HG03159 (cell line): Measurements from ENCODE around the gene C1orf159.
"Not testable (repeated sequence)": the region's sequence is repeated elsewhere in the genome, so short reads cannot be mapped to it uniquely, and the experiment has no call there.

ENCODE experiments used
- ATAC-seq: cut with Tn5 transposase; IDR thresholded peaks from one replicate; pipeline ENCODE4 v1.9.1; 2021; ENCODE audit warnings: mild to moderate bottlenecking, moderate library complexity; ENCODE audit not compliant: unreplicated experiment

C1orf159 gene

DNA sequence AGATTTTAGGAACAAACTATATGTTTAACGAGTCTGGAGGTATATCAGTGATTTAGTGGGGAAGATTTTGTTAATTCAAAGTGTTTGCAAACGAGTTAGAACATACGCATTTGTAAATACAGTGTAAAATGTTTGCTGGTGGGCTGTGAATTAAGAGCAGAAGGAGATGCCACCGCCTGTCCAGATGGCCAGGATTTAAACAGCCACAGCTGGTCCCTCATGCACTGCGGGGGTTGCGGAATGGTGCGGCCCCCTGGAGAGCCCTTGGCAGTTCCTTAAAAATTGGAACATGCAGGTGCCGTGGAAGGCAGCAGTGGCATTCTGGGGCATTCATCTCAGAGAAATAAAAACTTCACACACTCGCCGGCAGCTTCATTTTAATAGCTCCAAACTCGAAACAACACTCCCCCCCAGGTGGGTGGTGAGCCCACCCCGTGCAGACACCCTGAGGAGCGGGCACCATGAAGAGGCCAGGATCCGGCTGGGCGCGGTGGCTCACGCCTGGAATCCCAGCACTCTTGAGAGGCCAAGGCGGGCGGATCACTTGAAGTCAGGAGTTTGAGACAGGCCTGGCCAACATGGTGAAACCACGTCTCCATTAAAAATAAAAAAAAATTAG lies 3.5 kb upstream of the C1orf159 start:
- no peak for ATAC-seq

DNA sequence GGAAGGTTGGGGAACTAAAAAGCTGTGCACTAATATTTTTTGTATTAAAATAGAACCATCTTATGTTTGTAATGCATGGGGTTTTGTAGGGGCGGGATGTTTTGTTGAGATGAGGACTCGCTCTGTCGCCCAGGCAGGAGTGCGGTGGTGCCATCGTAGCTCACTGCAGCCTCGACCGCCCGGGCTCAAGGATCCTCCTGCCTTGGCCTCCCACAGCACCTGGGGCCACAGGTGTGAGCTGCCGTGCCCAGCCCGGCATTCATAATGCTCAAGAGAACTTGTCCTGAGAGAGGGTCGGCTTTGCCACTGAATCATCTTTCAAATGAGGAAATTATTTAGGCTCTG lies 3.0 kb upstream of the C1orf159 start:
- no peak for ATAC-seq

DNA sequence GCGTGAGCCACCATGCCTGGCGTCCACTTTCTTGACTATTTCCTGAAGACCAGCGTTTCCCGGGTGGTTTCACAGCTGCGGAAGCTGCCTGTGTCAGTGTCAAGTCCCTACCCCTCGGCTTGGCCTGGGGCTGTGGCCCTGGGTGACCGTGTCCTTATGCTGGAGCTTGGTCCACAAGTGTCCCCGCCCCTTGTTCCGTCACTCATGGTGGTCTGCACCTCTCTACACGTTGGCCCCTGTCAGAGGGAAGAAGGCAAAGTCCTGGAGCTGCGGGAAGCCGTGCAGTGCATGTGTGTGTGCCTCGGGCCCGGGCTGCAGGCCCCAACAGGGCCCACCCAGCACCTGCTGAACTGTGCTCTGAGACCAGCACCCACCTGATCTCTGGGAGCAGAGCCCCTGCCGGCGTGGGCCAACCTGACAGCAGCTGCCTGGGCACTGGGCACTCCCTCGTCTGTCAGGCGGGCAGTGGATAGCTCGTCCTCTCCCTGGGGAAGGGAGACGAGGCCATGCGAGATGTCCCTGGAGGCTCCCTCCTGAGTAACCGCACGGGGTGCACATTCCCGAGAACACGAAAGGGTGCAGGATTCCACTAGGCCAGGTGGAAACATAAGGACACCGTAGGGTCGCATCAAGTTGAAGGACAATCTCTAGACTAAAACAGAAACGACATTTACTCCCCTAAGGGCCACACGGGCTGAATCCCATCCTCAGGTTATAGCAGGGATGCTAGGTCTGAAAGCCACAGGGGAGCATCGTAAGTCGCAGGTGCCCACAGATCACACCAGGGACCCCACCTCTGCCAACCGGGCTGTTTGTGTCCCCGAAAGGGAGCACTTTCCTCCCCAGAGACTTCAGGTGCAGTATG lies 2.4 kb upstream of the C1orf159 start:
- ATAC-seq: no peak

DNA sequence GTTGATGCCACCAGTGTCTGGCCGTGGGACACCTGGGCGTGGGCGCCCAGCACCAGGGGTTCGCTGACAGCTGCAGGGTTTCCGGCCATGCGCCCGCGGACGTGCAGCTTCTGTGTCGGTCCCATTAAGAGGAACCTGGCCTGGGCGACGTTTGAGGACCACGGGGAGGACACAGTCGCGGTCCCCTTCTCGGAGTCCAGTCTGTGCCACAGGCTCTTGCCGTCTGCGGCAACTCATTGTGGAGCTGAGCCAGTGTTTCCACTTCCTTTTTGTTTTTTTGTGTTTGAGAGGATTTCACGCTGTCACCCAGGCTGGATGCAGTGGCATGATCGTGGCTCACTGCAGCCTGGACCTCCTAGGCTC lies 1.6 kb upstream of the C1orf159 start:
- no peak for ATAC-seq

DNA sequence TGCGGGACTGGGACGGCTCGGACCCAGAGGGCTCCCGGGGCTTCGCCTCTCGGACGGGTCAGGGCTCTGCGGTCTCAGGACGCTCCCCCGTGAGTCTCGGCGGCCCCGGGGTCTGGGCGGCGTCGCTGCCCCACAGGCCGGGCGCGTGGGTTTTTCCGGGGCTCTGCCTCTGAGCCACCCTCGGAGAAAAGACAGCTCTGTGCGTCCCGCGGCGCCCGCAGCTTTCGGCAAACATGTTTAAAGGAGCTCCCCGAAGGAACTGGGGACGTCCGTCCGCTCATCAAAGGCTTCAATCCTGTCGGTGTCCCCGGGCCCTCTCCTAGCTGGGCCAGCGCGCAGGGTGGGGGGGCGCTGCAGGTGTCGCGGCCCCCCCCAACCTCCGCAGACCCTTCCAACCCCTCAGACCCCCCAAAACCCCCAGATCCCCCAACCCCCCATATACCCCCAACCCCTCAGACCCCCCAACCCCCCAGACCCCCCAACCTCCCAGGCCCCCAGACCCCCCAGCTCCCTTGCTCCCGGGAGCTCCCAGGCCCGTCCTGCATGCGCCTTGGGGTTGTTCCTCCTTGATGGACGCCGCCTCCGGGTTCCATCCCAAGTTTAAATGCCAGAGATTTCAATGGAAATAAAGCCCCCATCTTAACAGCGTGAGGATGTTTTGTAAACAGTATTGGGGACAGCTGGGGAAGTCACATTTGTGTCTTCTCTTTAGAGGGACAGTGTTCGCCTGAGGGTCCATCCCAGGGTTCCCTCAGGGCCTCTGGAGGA lies 996 bp upstream of the C1orf159 start:
- ATAC-seq: no peak

DNA sequence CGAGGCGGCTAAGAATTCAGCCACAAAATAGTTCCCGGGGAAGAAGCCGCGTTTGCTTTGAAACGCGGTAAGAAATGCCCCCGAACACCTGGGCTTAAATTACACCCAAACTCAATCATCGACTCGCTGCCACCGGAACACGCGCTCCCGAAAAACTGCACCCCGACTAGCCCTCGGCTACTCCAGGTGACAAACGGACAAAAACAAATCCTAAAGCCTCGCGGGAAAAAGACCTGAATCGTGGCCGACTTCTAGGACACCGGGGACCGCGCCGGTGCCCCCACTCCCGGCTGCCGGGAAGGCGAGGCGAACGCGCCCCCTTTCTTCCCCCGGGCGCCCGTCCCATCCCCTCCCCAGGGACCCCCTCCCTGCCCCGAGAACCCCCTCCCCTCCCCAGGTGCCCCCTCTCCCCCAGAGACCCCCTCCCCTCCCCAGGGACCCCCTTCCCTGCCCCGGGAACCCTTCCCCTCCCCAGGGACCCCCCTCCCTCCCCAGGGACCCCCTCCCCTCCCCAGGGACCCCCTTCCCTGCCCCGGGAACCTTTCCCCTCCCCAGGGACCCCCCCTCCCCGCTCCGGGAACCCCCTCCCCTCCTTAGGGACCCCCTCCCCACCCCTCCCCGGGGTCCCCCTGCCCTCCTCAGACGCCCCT lies 628 bp downstream of the C1orf159 start:
- no peak for ATAC-seq

DNA sequence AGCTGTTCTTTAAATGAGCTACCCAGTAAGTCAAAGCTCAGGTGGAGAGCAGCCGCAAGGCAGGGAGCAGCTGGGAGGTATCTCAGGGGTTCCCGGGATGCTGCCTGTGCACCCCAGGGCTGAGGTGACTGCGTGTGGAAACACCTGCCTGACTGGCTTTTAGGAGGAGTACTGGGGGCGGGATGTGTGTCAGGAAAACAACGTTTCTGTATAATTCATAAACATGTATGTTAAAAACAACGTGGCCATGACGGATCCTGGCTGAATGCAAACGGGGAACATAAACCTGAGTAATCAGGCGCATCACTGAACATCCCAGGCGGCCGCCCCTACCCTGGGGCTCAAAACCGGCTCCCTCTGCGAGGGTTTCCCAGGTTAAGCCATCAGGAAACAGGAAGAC lies 1.5 kb downstream of the C1orf159 start:
- no peak for ATAC-seq

DNA sequence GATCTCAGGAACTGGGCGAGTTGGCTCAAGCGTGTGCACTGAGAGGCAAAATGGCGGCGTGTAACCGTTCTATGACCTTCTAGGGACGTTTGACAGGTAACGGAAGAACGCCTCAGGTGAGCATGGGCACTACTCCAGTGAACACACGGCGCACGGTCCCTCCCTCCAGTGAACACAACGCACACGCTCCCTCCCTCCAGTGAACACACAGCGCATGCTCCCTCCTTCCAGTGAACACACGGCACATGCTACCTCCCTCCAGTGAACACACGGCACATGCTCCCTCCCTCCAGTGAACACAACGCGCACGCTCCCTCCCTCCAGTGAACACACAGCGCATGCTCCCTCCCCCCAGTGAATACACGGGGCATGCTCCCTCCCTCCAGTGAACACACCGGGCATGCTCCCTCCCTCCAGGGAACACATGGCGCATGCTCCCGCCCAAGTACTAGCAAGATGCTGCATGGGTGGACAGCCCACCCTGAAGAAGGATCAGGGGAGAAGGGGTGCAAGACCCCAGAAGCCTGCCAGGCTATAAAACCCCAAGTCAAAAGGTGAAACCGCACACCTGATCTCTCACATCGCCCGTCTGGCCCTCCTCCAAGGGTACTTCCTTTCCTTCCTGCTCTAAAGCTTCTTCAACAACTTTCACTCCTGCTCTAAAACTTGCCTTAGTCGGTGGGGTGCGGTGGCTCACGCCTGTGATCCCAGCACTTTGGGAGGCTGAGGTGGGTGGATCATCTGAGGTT lies 3.5 kb downstream of the C1orf159 start:
- no peak for ATAC-seq

DNA sequence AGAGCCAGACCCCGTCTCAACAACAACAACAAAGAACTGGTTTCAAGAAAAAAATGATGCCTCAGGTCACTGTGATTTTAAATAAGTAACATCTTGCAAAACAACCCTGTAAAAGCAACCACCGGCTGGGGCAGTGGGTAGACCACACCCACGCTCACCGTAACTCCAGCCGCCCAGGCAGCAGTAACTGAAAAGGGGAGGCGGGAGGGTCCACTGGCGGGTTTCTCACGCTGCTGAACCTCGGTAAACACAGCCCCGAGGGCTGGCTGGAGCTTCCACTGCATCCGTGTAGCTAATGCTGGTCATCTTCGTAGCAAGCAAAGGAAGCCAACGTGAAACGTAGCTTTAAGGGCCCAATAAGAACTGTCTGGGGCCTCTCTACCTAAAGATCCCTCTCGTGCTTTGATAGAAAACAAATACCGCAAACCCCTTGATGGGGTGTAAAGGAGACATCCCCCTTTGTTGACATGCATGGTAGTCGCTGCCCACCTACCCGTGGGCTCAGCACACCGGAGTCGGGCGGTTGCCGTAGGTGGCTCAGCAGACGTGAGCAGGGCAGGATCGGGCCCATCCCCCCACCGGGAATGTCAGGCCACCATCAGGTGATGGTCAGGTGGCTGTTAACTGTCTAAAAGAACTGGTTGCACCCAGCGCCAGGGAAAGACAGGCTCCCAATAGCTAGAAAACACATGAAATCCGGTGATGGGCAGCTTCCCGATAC lies 4.2 kb downstream of the C1orf159 start:
- ATAC-seq: no peak

DNA sequence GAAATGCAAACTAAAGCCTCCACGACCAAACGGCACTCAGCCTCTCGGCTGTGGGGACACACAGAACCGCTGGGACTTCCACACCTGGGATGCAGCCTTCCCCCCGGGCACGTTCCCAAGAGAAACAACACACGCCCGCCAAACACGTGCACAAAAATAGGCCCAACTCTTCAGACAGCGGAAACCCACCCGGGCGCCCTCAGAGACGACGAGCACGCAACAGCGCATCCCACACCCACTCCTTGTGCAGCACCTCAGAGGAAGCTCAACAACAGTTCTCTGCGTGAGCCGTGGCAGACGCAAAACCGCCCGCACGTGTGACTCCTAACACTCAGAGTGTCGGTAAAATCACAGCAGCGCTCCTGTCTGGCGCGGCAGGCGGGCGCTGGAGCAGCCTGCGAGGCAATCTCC lies 5.3 kb downstream of the C1orf159 start:
- no peak for ATAC-seq

DNA sequence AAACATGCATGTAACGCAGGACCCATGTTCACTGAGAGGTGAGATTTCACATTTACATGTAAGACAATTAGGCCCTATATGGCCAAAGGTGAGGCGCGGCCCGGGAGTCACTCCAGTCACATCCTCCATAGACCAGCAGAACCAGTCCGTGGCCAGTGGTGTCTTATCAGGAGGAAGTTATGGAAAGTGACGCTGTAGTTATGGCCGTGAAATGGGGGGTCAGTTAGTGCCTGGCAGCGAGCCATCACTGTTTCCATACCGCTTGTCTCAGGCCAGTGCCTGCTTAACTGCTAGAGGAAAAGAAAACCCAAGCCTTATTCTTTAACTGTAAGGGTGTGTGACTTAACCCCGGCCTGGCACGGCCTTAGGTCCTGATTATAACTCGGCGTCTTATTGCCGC lies 6.1 kb downstream of the C1orf159 start:
- no peak for ATAC-seq

DNA sequence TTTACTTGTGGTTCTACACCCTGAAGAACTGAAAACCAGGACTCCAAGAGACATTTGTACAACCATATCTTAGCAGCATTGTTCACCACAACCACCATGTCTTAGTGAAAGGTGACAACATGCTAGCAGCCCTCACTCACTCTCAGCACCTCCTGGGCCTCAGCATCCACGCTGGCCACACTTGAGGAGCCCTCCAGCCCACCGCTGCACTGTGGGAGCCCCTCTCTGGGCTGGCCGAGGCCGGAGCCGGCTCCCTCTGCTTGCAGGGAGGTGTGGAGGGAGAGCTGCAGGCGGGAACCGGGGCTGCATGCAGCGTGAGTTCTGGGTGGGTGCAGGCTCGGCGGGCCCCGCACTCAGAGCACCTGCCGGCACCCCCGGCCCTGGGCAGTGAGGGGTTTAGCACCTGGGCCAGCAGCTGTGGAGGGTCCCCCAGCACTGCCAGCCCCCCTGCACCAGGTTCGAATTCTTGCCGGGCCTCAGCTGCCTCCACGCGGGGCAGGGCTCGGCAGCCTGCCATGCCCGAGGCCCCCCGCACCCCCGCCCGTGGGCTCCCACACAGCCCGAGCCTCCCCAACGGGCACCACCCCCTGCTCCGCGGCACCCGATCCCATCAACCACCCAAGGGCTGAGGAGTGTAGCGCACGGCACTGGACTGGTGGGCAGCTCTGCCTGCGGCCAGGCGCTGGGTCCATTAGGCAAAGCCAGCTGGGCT lies 9.2 kb downstream of the C1orf159 start:
- ATAC-seq: no peak

DNA sequence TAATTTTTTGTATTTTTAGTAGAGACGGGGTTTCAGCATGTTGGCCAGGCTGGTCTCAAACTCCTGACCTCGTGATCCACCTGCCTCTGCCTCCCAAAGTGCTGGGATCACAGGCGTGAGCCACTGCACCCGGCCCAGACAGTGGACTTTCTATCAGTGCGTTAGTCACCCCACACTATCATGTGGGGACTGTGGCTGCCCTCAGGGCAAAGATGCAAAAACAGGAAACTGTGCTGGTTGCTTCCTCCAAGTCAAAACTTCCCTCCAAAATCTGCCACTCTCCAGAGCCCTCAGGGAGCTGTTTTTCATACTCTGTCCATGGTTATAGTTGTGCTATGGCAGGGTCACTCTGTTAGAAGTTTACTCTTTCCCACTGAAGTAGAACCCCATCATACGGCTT lies 11.7 kb downstream of the C1orf159 start:
- not testable (repeated sequence) for ATAC-seq

DNA sequence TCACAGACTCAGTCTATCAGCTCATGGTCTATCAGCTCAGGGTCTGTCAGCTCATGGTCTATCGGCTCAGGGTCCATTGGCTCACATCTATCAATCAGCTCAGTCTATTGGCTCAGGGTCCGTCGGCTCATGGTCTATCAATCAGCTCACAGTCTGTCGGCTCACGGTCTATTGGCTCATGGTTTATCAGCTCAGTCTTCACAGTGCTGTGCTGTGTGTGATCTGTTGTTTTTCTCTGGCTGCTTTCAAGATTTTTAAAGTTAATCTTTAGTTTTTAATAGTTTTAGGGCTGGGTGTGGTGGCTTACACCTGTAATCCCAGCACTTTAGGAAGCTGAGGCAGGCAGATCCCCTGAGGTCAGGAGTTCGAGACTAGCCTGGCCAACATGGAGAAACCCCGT lies 14.4 kb downstream of the C1orf159 start:
- no peak for ATAC-seq

DNA sequence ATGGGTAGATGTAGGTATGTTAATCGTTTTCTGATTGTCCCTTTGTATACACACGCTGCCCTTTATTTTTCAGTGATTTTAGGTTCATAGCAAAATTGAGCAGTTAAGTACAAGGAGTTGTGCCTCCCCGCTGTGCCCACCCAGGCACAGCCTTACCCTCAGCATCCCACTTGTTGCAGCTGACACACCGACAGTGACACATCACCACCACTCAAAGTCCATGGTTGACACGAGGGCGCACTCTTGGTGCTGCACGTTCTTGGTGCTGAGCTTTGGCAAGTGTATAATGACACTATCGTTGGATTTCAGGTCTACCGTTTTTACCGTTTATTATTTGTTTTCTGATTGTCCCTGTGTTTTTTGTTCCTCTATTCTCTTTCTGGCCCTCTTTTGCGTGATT lies 15.6 kb downstream of the C1orf159 start:
- no peak for ATAC-seq

DNA sequence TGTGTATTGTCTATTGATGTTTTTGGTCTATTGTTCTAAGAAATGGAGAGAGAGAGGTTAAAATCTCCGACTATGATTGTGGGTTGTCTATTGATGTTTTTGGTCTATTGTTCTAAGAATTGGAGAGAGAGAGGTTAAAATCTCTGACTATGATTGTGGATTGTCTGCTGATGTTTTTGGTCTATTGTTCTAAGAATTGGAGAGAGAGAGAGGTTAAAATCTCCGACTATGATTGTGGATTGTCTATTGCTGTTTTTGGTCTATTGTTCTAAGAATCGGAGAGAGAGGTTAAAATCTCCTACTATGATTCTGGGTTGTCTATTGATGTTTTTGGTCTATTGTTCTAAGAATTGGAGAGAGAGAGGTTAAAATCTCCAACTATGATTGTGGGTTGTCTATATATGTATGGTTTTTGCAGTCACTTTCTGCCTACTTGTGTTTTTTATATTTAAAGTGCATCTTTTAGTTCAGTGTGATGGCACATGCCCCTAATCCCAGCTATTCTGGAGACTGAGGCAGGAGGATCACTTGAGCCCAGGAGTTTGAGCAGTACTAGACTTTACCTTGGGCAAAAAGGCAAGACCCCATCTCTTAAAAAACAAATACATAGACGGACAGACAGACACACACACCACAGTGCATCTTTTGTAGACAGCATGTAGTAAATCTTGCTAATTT lies 16.2 kb downstream of the C1orf159 start:
- no peak for ATAC-seq

DNA sequence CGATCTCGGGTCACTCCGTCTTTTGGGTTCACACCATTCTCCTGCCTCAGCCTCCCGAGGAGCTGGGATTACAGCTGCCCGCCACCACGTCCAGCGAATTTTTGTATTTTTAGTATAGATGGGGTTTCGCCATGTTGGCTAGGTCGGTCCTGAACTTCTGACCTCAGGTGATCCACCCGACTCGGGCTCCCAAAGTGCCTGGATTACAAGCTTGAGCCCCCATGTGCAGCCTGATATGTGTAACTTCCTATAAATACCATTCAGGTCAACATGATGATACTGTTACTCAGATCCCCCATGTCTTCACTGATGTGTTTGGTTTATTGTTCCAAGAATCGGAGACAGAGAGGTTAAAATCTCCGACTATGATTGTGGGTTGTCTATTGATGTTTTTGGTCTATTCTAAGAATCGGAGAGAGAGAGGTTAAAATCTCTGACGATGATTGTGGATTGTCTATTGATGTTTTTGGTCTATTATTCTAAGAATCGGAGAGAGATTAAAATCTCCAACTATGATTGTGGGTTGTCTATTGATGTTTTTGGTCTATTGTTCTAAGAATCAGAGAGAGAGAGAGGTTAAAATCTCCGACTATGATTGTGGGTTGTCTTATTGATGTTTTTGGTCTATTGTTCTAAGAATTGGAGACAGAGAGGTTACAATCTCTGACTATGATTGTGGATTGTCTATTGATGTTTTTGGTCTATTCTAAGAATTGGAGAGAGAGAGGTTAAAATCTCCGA lies 17.0 kb downstream of the C1orf159 start:
- no peak for ATAC-seq

DNA sequence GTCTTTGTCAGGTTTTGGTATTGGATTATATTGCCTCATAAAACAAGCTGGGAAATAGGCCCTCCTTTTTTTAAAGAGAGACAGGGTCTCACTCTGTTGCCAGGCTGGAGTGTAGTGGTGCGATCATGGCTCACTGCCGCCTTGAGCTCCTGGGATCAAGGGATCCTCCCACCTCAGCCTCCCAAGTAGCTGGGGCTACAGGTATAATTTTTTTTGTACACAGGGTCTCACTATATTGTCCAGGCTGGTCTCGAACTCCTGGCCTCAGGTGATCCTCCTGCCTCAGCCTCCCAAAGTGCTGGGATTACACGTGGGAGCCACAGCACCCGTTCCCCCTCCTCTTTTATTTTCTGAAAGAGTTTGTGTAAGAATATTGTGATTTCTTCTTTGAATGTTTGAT lies 19.8 kb downstream of the C1orf159 start:
- ATAC-seq: not testable (repeated sequence)
